NT2/D1 (cell line): ENCODE measurements around the gene WASHC2C.
"Not testable (repeated sequence)": the region's sequence is repeated elsewhere in the genome, so short reads cannot be mapped to it uniquely, and the experiment has no call there.

Experiments used
- SUZ12 ChIP-seq: IDR thresholded peaks from 2 replicates; pipeline ENCODE4 v1.6.1; 2011; ENCODE audit not compliant: insufficient read length, insufficient read depth; ENCODE audit errors: extremely low read depth
- YY1 ChIP-seq: IDR thresholded peaks from 2 replicates; pipeline ENCODE4 v1.6.1; 2011; ENCODE audit not compliant: insufficient read length, insufficient read depth
- ZNF274 ChIP-seq: IDR thresholded peaks from 2 replicates; pipeline ENCODE4 v1.6.1; 2011; ENCODE audit warnings: mild to moderate bottlenecking, low read depth, low read length

- not testable (repeated sequence) for TF ChIP-seq YY1, ZNF274, SUZ12
These were observed 63.8 kb downstream of the WASHC2C start for GRCh38 chr10:45790694-45791426.
